CD4-positive, alpha-beta T cell treated with Interleukin-15 for 4 hours (primary cell): Measurements from ENCODE around the gene MYO7B.

Source experiments
- DNase-seq: peaks from one replicate; pipeline ENCODE4 v3.0.0-alpha.2; 2020; ENCODE audit warnings: low spot score

MYO7B gene

GRCh38 chr2:127574656-127575055 lies 39.2 kb downstream of the MYO7B start:
- DNase-seq: no peak

- DNase-seq: no peak
These were observed 39.8 kb downstream of the MYO7B start for GRCh38 chr2:127575185-127575765.

GRCh38 chr2:127575941-127576432 lies 40.5 kb downstream of the MYO7B start:
- DNase-seq: no peak

GRCh38 chr2:127576433-127577207 lies 41.1 kb downstream of the MYO7B start:
- DNase-seq: no peak

- DNase-seq: no peak
These were observed 41.7 kb downstream of the MYO7B start for GRCh38 chr2:127577208-127577475.

GRCh38 chr2:127577503-127577902 lies 42.0 kb downstream of the MYO7B start:
- no peak for DNase-seq

- no peak for DNase-seq
These were observed 42.5 kb downstream of the MYO7B start for GRCh38 chr2:127577973-127578372.

GRCh38 chr2:127578411-127578810 lies 42.9 kb downstream of the MYO7B start:
- DNase-seq: no peak

GRCh38 chr2:127579231-127579630 lies 43.7 kb downstream of the MYO7B start:
- DNase-seq: no peak

GRCh38 chr2:127580167-127581049 lies 44.9 kb downstream of the MYO7B start:
- no peak for DNase-seq

GRCh38 chr2:127581050-127581345 lies 45.5 kb downstream of the MYO7B start:
- DNase-seq: no peak

- DNase-seq: no peak
These were observed 46.3 kb downstream of the MYO7B start for GRCh38 chr2:127581516-127582490.

GRCh38 chr2:127582863-127583861 lies 47.7 kb downstream of the MYO7B start:
- DNase-seq: no peak

- no peak for DNase-seq
These were observed 48.6 kb downstream of the MYO7B start for GRCh38 chr2:127584047-127584446.

- no peak for DNase-seq
These were observed 49.1 kb downstream of the MYO7B start for GRCh38 chr2:127584516-127585033.

- DNase-seq: no peak
These were observed 49.9 kb downstream of the MYO7B start for GRCh38 chr2:127585270-127585807.

GRCh38 chr2:127586136-127586535 lies 50.7 kb downstream of the MYO7B start:
- DNase-seq: no peak

- DNase-seq: no peak
These were observed 51.3 kb downstream of the MYO7B start for GRCh38 chr2:127586746-127587295.

- no peak for DNase-seq
These were observed 52.8 kb downstream of the MYO7B start for GRCh38 chr2:127588241-127588640.

GRCh38 chr2:127589358-127589757 lies 53.9 kb downstream of the MYO7B start:
- no peak for DNase-seq
